ENCODE data around the gene KCNK16. TPM values are rescaled to one million over a fixed set of nuclear protein-coding genes. Genes with fewer than 3 reads are reported as not detected.
"Not testable (repeated sequence)": the region's sequence is repeated elsewhere in the genome, so short reads cannot be mapped to it uniquely, and the experiment has no call there.

The KCNK16 gene
- total RNA-seq, 1 experiment from 2014 or later, result not detected

- DNase-seq (ENCODE audit: low spot score), result no peak
Measured at GRCh38 chr6:39312912-39313525, 9.5 kb downstream of the KCNK16 start.

GRCh38 chr6:39310542-39310941 is 12.0 kb downstream of the KCNK16 start:
- DNase-seq (ENCODE audit: low spot score), result no peak

- DNase-seq (ENCODE audit: low spot score), result peak; percentile 94
Measured at GRCh38 chr6:39309942-39310531, 12.5 kb downstream of the KCNK16 start.

GRCh38 chr6:39307462-39307861 is 15.0 kb downstream of the KCNK16 start:
- no peak for DNase-seq (ENCODE audit: low spot score)

DNA sequence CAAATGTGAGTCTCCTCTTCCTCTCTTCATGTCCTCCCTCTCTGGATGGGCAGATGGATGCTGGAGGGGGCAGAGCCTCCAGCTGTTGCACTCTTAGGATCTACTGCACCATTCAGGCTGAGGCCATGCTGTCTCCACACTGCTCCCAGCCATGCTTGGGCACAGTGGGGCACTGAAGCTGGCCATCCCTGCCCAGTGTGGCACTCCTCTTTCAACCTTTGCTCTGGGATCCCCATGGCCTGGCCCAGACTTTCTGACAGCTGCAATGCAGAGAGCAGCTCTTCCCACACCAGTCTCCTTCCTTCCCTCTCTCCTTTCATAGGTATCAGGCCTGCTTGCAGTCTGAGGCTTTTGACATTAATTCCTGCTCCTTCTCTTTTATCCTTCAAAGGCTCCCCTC is 17.6 kb downstream of the KCNK16 start:
- DNase-seq (ENCODE audit: low spot score), result no peak

DNA sequence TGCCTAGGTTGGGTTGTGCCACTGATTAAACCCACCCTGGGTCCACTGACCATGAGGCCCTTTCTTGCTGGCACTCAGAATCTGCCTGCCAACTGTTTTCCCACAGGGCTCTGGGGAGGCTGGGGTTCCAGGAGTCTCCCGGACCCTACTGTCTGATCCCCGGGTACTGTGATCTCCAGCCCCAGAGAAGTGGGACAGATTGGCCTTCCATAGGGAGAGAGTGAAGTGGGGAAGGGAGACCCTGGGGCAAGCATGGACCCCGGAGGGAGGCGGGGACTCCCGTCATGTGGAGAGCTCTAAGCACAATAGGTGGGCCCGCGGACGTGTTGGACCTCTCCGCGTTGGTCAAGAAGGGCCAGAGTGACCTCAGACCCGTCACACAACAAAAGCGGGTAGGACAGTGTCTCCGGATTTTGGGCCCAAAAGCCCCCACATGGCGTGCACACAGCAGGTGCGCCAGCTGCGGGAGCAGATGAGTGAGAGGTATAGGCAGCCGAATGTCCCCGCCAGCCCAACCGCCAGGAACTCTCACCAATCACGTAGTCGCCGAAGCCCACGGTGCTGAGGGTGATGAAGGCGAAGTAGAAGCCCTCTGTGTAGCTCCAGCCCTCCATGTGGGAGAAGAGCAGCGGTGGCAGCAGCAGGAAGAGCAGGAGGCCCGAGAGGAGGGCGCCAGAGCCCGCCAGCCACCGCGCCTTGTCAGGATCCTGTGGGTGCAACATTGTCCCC is 18.9 kb downstream of the KCNK16 start:
- no peak for DNase-seq (ENCODE audit: low spot score)

- DNase-seq (ENCODE audit: low spot score), result peak; percentile 94
Measured at GRCh38 chr6:39302669-39303424, 19.7 kb downstream of the KCNK16 start.

DNA sequence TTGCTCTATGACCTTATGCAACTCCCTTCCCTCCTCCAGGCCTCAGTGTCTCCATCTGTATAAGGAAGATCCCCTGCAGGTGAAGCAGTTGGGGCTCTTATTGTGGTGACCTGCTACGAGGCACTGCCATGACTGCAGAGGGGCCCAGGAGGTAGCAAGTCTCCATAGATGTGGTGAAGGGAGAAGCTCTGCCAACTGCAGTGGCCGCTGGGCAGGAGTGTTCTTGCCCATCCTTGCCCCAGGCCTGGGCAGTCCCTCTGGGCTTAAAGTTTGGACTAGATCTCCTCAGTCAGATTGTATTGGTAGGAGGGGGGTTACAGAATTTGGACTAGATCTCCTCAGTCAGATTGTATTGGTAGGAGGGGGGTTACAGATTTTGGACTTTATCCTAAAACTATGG is 20.5 kb downstream of the KCNK16 start:
- DNase-seq (ENCODE audit: low spot score), result no peak

- DNase-seq (ENCODE audit: low spot score), result peak; percentile 27
Measured at GRCh38 chr6:39301606-39302005, 20.9 kb downstream of the KCNK16 start.

- DNase-seq (ENCODE audit: low spot score), result no peak
Measured at GRCh38 chr6:39300739-39301138, 21.8 kb downstream of the KCNK16 start.

DNA sequence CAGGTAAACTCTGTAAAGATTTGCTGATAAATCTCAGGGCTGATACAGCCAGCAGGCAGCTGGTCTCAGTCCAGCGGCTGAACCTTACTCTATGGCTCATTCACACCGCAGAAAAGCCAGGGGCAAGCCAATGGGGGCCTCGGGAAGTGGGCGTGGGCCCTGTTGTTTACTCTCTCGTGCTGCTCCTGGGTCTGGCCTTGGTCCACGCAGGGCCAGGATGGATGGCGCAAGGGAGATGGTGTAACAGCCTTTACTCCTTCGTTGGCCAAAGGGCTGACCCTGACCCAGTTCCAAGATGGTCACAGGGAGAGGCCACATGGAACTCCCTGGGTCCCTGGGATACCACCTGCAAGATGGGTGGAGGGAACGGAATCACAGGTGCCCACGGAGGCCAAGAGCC is 24.4 kb downstream of the KCNK16 start:
- DNase-seq (ENCODE audit: low spot score), result no peak

DNA sequence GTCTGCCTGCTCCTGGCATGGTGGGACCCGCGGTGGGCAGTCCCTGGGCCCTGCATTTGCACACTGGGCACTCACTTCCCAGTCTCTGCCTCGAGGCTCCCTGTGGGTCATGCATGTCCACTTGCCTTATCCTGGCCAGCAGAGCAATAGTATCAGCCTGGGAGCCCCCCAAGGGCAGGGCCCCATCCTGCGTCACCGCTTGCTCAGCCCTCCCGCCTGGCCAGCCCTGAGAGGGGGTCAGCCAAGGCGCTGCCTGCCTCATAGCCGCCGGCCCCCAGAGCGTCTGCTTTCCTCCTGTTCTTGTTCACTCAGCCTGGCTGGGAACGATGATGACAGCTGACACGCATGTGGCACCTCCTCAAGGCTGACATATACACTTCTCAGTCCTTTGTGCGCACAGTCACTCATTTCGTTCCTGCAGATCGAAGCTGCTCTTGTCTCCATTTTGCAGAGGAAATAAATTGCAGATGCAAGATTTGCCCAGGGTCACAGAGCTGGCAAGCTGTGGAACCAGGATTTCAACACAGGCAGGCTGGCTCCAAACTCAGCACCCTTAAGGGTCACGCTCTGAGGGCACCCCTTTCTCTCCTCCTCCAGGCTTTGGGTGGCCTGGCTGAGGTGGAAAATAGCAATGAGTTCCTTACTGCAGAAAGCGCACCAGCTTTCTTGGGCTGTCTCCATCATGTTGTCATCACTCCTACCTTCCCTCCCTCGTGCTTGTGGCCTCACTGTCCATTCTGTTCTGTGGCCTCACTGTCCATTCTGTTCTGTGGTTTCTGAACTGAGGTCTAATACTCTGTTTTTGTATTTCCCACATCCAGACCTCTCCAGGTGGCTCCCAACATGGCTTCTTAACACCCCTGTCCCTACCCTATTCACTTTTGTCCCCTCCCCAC is 25.5 kb downstream of the KCNK16 start:
- no peak for DNase-seq (ENCODE audit: low spot score)

DNA sequence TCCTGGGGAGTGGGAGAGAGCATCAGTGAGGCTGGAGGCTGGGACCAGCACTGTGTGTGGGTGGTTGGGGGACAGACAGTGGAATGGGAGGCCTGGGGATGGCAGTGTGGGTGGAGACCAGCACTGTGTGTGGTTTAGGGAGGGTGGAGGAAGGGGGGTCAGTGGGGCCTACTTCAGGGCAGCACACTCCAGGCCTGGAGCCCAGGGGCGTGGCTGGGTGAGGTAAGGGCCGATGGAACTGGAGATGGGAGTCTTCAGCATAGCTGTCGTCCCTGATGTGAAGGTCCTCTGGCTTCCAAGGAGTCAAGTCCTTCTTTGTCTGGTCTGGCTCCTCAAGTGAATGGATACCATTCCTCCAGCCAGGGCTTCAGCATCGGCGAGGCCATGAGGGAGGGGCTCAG is 26.9 kb downstream of the KCNK16 start:
- DNase-seq (ENCODE audit: low spot score), result no peak

- no peak for DNase-seq (ENCODE audit: low spot score)
Measured at GRCh38 chr6:39294899-39295298, 27.6 kb downstream of the KCNK16 start.

DNA sequence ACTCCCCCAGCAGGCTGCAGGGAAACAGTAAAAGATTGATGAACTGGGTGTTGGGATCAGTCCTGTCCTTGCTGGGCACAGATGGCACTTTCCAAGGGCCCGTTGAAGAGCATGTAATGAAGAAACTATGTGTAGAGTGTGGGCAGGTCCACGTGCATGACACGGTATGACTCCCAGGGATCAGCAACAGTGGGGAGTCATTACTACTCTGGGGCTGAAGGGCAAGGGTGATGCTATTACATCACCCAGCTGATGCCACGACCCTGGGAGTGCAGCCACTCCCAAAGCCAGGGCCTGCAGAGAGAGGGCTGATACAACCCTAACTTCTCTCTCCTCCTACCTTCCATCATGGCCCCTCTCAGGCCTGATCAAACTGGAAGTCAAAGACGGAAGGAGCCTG is 28.4 kb downstream of the KCNK16 start:
- DNase-seq (ENCODE audit: low spot score), result no peak

- DNase-seq (ENCODE audit: low spot score), result no peak
Measured at GRCh38 chr6:39292637-39293036, 29.9 kb downstream of the KCNK16 start.

DNA sequence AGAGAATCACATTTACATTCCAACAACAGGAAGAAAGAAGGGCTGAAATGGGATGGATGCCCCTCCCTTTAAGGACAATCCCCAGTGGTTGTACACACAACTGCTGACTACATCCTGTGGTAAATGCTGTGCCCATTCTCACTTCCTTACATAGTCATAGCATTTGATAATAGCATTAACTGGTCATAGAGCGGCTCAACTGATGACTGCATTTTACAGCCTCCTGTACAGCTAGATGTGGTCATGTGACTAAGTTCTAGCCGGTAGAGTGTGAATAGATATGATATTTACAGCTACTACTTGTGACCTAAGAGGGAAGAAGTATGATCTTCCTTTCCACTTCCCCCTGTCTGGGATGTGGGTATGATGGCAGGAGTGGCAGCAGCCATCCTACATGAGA is 33.0 kb downstream of the KCNK16 start:
- no peak for DNase-seq (ENCODE audit: low spot score)

- no peak for DNase-seq (ENCODE audit: low spot score)
Measured at GRCh38 chr6:39287601-39288000, 34.9 kb downstream of the KCNK16 start.

- DNase-seq (ENCODE audit: low spot score), result not testable (repeated sequence)
Measured at GRCh38 chr6:39286596-39286995, 35.9 kb downstream of the KCNK16 start.

DNA sequence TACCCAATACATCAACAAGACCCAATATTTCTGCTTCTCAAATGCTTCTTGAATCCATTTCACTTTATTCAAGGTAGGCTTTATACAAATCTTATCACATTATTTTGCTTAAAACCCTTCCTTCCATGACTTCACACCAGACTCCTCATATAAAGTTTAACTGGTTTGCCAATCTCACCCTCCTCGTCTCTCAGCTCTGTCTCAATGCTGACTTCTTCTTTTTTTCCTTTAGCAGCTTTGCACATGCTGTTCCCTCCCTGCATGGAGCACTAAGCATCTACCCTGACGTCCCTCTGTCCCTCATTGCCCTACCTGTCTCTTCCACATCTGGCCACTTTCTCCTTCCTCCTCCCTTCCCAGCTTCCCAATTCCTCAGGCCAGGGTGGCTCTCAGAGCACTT is 39.7 kb downstream of the KCNK16 start:
- DNase-seq (ENCODE audit: low spot score), result no peak

- peak; percentile 30 for DNase-seq (ENCODE audit: low spot score)
Measured at GRCh38 chr6:39281312-39281980, 41.1 kb downstream of the KCNK16 start.

Measured in HT-29 (cell line).